Measurements from ENCODE around the gene UBALD1.

UBALD1 gene

GRCh38 chr16:4570688-4571321, 43.9 kb downstream of the UBALD1 start:
- CTCF ChIA-PET: interaction anchor here (1.1 kb wide), 1 partner anchor 22 kb away, joined by 4 read pairs; no protein-coding TSS in a partner anchor

GRCh38 chr16:4570086-4570485, 44.6 kb downstream of the UBALD1 start:
- DNase-seq (ENCODE audit: low spot score): no peak
- TF ChIP-seq CTCF (conservative IDR thresholded peaks at IDR 0.05; ENCODE audit: low read depth): no peak
- ChIA-PET POLR2A (ENCODE audit: low non-redundant PET) (no interaction called here), CTCF (interaction anchor here (1.1 kb wide), 1 partner anchor 21 kb away, joined by 4 read pairs; no protein-coding TSS in a partner anchor)
- H3K27ac ChIP-seq: no peak overlapping the region

More at GRCh38 chr16:4570688-4571321, 43.9 kb downstream of the UBALD1 start:
- no peak for TF ChIP-seq CTCF (conservative IDR thresholded peaks at IDR 0.05; ENCODE audit: low read depth)
- POLR2A ChIA-PET (ENCODE audit: low non-redundant PET): no interaction called here
- DNase-seq (ENCODE audit: low spot score): no peak
- H3K27ac ChIP-seq: no peak overlapping the region

GRCh38 chr16:4566144-4566543, 48.5 kb downstream of the UBALD1 start:
- H3K27ac ChIP-seq: no peak overlapping the region
- no peak for TF ChIP-seq CTCF (conservative IDR thresholded peaks at IDR 0.05; ENCODE audit: low read depth)
- ChIA-PET POLR2A (ENCODE audit: low non-redundant PET) (no interaction called here), CTCF (interaction anchor here (0.6 kb wide), 1 partner anchor 60 kb away, joined by 4 read pairs; no protein-coding TSS in a partner anchor)
- no peak for DNase-seq (ENCODE audit: low spot score)

GRCh38 chr16:4564661-4565267, 49.9 kb downstream of the UBALD1 start:
- CTCF ChIA-PET: no interaction called here
- POLR2A ChIA-PET (ENCODE audit: low non-redundant PET): no interaction called here
- no peak for TF ChIP-seq CTCF (conservative IDR thresholded peaks at IDR 0.05; ENCODE audit: low read depth)
- DNase-seq (ENCODE audit: low spot score): no peak
- H3K27ac ChIP-seq: no peak overlapping the region

GRCh38 chr16:4561596-4561995, 53.1 kb downstream of the UBALD1 start:
- DNase-seq (ENCODE audit: low spot score): no peak
- POLR2A ChIA-PET (ENCODE audit: low non-redundant PET): no interaction called here
- CTCF ChIA-PET: interaction anchor here (0.6 to 1.3 kb wide), 5 partner anchors 14 to 185 kb away, joined by 3 to 7 read pairs (median 3); no protein-coding TSS in a partner anchor
- TF ChIP-seq CTCF (conservative IDR thresholded peaks at IDR 0.05; ENCODE audit: low read depth): no peak
- no peak overlapping the region for H3K27ac ChIP-seq

All from RWPE1 (cell line).